Cardiac fibroblast (primary cell): ENCODE measurements around the gene ZCWPW1.

Experiments used
- DNase-seq, 2 donors: peaks; one replicate each; pipeline versions ENCODE4 v3.0.0 to v3.0.0-alpha.2; 2010; ENCODE audit warnings: low read depth in 2 of 2
- H3K4me3 ChIP-seq, 2 donors: replicated peaks in 1 of 2; 1 replicate in 1 of 2; 2 replicates in 1 of 2; pipeline ENCODE4 v1.5.1; 2011; ENCODE audit warnings: low read depth in 2 of 2, low read length in 2 of 2, mild to moderate bottlenecking in 2 of 2, moderate library complexity in 1 of 2
- TF ChIP-seq, protein P1 (sequence below): IDR thresholded peaks from one replicate; pipeline ENCODE4 v1.5.1; 2011; ENCODE audit warnings: low read depth, mild to moderate bottlenecking, low read length, inconsistent platforms

The ZCWPW1 gene

DNA sequence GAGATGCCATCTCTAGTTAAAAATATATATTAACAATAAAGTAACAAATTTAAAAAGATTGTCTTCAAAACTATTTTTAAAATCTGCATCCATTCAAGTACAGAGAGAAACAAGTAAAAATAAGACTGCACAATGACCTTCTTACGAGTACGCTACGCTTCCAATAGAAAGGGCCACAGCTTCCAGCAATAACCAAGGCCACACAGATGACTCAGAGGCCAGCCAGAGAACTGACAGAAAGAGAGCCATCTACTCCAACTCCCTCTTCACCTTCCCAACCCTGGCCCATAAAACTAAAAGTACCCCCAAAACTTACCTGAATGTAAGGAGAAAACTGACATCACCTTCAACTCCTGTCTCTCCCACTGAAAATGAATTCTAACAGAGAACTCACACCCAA lies 28.5 kb downstream of the ZCWPW1 start:
- no peak for DNase-seq
- TF ChIP-seq, protein P1, sequence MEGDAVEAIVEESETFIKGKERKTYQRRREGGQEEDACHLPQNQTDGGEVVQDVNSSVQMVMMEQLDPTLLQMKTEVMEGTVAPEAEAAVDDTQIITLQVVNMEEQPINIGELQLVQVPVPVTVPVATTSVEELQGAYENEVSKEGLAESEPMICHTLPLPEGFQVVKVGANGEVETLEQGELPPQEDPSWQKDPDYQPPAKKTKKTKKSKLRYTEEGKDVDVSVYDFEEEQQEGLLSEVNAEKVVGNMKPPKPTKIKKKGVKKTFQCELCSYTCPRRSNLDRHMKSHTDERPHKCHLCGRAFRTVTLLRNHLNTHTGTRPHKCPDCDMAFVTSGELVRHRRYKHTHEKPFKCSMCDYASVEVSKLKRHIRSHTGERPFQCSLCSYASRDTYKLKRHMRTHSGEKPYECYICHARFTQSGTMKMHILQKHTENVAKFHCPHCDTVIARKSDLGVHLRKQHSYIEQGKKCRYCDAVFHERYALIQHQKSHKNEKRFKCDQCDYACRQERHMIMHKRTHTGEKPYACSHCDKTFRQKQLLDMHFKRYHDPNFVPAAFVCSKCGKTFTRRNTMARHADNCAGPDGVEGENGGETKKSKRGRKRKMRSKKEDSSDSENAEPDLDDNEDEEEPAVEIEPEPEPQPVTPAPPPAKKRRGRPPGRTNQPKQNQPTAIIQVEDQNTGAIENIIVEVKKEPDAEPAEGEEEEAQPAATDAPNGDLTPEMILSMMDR, result no peak
- no peak overlapping the region for H3K4me3 ChIP-seq

DNA sequence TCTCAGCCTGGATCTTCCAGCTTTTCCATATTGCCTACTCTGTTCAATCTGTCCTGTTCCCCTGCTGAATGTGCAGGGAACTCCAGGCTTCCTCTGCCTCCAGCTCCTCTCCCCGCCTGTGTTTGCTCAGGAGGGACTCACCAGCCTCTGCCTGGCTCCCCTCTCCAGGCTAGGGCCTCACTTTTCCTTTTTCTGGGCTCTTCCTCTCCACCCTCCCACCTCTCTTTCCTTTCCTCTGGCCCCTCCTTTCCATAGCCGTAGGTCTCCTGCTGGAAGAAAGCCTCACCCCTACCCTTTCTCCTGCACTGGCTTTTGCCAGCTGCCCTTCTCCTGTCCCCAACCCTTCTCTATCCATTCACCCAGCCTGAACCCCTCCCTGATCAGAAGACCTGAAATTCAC lies 30.3 kb downstream of the ZCWPW1 start:
- DNase-seq, result no peak
- no peak overlapping the region for H3K4me3 ChIP-seq
- TF ChIP-seq, protein P1, result no peak

DNA sequence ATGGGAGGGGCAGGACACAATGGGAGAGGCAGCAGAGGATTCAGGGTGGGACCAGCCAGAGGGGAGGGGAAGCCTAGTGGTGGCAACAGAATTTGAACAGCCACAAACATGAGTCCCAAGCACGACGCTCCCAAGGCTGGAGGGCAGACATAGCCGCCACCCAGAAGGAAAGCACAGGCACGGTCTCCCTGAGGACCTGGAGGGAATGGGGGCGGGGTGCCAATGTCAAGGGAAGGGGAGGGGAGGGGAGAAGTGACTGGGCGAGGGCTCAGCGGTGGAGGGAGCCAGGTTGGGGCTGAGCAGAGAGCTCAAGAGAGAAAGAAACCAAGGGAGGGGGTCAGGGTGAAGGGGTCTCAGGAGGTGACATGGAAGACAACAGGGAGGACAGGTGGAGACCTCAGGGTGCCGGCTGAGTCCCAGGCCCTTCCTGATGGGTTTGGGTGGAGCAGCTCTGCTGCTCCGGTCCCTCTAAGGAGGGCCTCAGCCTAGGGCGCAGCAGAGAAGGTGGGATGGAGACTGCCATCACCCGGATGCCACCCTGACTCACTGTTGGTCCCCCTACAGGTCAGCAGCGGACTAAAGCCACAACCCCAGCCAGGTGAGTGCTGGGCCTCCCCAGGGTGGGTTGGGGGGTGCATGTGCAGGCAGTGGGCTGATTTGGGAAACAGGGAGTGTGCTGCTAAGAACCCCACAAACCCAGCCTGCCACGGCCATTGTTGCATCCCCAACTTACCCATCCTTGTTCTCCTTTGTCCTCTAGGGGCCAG lies 31.0 kb downstream of the ZCWPW1 start:
- TF ChIP-seq, protein P1, result no peak
- no peak overlapping the region for H3K4me3 ChIP-seq
- DNase-seq, result no peak

DNA sequence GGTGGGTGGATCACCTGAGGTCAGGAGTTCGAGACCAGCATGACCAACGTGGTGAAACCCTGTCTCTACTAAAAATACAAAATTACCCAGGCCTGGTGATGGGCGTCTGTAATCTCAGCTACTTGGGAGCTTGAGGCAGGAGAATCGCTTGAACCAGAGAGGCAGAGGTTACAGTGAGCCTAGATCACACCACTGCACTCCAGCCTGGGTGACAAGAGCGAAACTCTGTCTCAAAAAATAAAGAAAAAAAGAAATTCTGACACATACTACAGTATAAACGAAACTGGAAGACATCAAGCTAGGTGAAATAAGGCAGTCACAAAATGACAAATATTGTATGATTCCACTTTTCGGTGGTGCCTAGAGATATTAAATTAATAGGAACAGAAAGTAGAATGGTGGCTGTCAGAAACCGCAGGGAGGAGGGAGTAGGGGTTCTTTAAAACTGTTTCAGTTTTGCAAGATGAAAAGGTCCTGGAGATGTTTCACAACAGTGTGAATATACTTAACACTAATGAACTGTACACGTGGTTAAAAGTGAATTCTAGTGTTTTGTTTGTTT lies 32.0 kb downstream of the ZCWPW1 start:
- TF ChIP-seq, protein P1, result no peak

DNA sequence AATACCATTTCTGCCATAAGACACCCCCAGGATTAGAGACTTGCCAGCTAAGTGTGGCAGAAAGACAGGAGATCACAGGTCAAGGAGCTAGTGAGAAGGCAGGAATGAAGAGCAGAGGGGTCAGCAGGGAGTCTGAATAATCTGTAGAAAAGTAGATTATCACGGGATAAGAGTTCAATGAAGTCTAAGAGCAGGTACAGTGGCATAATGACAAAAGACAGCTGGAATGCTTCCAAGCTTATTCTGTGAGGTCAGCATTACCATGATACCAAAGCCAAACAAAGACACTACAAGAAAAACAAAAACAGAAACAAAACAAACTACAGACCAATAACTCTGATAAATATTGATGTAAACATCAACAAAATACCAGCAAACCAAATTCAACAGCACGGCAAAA lies 34.4 kb downstream of the ZCWPW1 start:
- DNase-seq, result no peak
- H3K4me3 ChIP-seq, result no peak overlapping the region
- TF ChIP-seq, protein P1, result no peak

More for the DNA sequence above, 32.0 kb downstream of the ZCWPW1 start:
- DNase-seq, result no peak
- H3K4me3 ChIP-seq, result no peak overlapping the region

DNA sequence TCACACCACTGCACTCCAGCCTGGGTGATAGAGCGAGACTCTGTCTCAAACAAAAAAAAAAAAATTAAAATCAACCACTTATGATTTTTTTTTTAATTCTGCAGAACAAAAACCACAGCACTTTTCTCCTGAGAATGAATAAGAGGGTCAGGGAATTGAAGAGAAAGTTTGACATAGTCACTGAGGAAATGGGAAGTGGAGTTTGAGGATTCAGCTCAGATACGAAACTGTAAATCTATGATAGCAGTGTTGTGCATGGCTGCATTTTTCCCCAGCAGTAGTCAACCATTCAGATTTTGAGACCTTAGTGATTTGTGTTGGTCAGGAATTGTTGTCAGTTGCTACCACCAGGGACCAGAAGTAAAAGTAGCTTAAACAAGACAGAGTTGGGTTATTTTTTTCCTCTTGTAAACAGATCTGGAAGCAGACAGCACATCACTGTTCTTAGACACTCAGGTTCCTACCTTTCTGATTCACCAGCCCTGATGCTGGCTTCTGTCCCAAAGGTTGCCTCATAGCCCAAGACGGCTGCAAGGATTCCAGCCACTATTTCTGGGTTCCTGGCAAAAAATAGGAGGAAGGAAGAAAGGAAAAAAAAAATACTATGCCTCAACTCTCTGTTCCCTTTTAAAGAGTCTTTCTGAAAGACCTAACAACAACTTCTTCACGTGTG lies 35.1 kb downstream of the ZCWPW1 start:
- TF ChIP-seq, protein P1, result no peak
- DNase-seq, result no peak
- no peak overlapping the region for H3K4me3 ChIP-seq
